ENCODE data around the gene NACC1. TPM values are rescaled to one million over a fixed set of nuclear protein-coding genes. Genes with fewer than 3 reads are reported as not detected.

The NACC1 gene
- total and polyA plus RNA-seq, 2 experiments from 2014 or later: 11.1 to 35.0 TPM

- H2AFZ ChIP-seq: no peak overlapping the region
- no peaks in the 10 kb centered on the region for H3K36me3 ChIP-seq (replicated peaks; ENCODE audit: insufficient read depth, low read depth)
- H3K79me2 ChIP-seq: peaks cover 5% of the 10 kb centered on the region
- H3K4me1 ChIP-seq (ENCODE audit: insufficient read depth): no peaks in the 10 kb centered on the region
- no peak overlapping the region for H3K4me2 ChIP-seq
- WGBS (ENCODE audit: low lambda C conversion rate, missing lambda C conversion rate): 99% methylated on average over 10 of the region's 15 CpGs
- no peaks in the 10 kb centered on the region for H3K9me3 ChIP-seq (ENCODE audit: low read depth)
- H3K27me3 ChIP-seq: no peaks in the 10 kb centered on the region
- TF ChIP-seq CTCF (IDR thresholded peaks at IDR 0.05; ENCODE audit: poor library complexity) (no peak), EZH2phosphoT487 (IDR thresholded peaks at IDR 0.05; ENCODE audit: low read depth, severe bottlenecking, unreplicated experiment) (no peak), EZH2 (IDR thresholded peaks at IDR 0.05; ENCODE audit: borderline replicate concordance) (no peak)
- H3K27ac ChIP-seq: no peak overlapping the region
- no peaks in the 10 kb centered on the region for H3K9me2 ChIP-seq (replicated peaks; ENCODE audit: insufficient read depth)
- no peak for DNase-seq (ENCODE audit: low spot score)
- H4K20me1 ChIP-seq (ENCODE audit: insufficient read depth, poor library complexity, severe bottlenecking): no peaks in the 10 kb centered on the region
- no peak overlapping the region for H3K4me3 ChIP-seq
Measured at GRCh38 chr19:13110099-13110610, 7.9 kb upstream of the NACC1 start.

- TF ChIP-seq EZH2phosphoT487 (IDR thresholded peaks at IDR 0.05; ENCODE audit: low read depth, severe bottlenecking, unreplicated experiment): no peak
- TF ChIP-seq EZH2 (IDR thresholded peaks at IDR 0.05; ENCODE audit: borderline replicate concordance): no peak
- TF ChIP-seq CTCF (IDR thresholded peaks at IDR 0.05; ENCODE audit: poor library complexity): no peak
- no peak for DNase-seq (ENCODE audit: low spot score)
- H4K20me1 ChIP-seq (ENCODE audit: insufficient read depth, poor library complexity, severe bottlenecking): no peaks in the 10 kb centered on the region
- peaks cover 12% of the 10 kb centered on the region for H3K4me1 ChIP-seq (ENCODE audit: insufficient read depth)
- H3K27ac ChIP-seq: no peak overlapping the region
- H3K27me3 ChIP-seq: no peaks in the 10 kb centered on the region
- no peaks in the 10 kb centered on the region for H3K9me2 ChIP-seq (replicated peaks; ENCODE audit: insufficient read depth)
- no peaks in the 10 kb centered on the region for H3K36me3 ChIP-seq (replicated peaks; ENCODE audit: insufficient read depth, low read depth)
- no peak overlapping the region for H3K4me3 ChIP-seq
- peaks cover 15% of the 10 kb centered on the region for H3K79me2 ChIP-seq
- H3K9me3 ChIP-seq (ENCODE audit: low read depth): no peaks in the 10 kb centered on the region
- H3K4me2 ChIP-seq: no peak overlapping the region
- no peak overlapping the region for H2AFZ ChIP-seq
- 94% methylated on average over 10 of the region's 10 CpGs for WGBS (ENCODE audit: low lambda C conversion rate, missing lambda C conversion rate)
Measured at GRCh38 chr19:13112555-13112954, 5.5 kb upstream of the NACC1 start.

- Histone ChIP-seq H2AFZ (peak overlapping the region; percentile 71), H4K20me1 (ENCODE audit: insufficient read depth, poor library complexity, severe bottlenecking) (peaks cover 16% of the 10 kb centered on the region), H3K4me1 (ENCODE audit: insufficient read depth) (peaks cover 26% of the 10 kb centered on the region), H3K36me3 (replicated peaks; ENCODE audit: insufficient read depth, low read depth) (no peaks in the 10 kb centered on the region), H3K79me2 (peaks cover 41% of the 10 kb centered on the region), H3K27ac (peak overlapping the region; percentile 59), H3K4me2 (peak overlapping the region; percentile 94), H3K9me2 (replicated peaks; ENCODE audit: insufficient read depth) (no peaks in the 10 kb centered on the region), H3K9me3 (ENCODE audit: low read depth) (no peaks in the 10 kb centered on the region), H3K27me3 (no peaks in the 10 kb centered on the region), H3K4me3 (peak overlapping the region; percentile 62)
- TF ChIP-seq EZH2 (IDR thresholded peaks at IDR 0.05; ENCODE audit: borderline replicate concordance): no peak
- no peak for TF ChIP-seq CTCF (IDR thresholded peaks at IDR 0.05; ENCODE audit: poor library complexity)
- no peak for TF ChIP-seq EZH2phosphoT487 (IDR thresholded peaks at IDR 0.05; ENCODE audit: low read depth, severe bottlenecking, unreplicated experiment)
- WGBS (ENCODE audit: low lambda C conversion rate, missing lambda C conversion rate): 4% methylated on average over 18 of the region's 18 CpGs
- DNase-seq (ENCODE audit: low spot score): no peak
Measured at GRCh38 chr19:13115936-13116281, 2.2 kb upstream of the NACC1 start.

All from hepatocyte (in vitro differentiated cells).